Measurements from ENCODE around the gene CERKL.
"Not testable (repeated sequence)": the region's sequence is repeated elsewhere in the genome, so short reads cannot be mapped to it uniquely, and the experiment has no call there.

CERKL gene, protein sequence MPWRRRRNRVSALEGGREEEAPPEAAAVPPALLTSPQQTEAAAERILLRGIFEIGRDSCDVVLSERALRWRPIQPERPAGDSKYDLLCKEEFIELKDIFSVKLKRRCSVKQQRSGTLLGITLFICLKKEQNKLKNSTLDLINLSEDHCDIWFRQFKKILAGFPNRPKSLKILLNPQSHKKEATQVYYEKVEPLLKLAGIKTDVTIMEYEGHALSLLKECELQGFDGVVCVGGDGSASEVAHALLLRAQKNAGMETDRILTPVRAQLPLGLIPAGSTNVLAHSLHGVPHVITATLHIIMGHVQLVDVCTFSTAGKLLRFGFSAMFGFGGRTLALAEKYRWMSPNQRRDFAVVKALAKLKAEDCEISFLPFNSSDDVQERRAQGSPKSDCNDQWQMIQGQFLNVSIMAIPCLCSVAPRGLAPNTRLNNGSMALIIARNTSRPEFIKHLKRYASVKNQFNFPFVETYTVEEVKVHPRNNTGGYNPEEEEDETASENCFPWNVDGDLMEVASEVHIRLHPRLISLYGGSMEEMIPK

DNA sequence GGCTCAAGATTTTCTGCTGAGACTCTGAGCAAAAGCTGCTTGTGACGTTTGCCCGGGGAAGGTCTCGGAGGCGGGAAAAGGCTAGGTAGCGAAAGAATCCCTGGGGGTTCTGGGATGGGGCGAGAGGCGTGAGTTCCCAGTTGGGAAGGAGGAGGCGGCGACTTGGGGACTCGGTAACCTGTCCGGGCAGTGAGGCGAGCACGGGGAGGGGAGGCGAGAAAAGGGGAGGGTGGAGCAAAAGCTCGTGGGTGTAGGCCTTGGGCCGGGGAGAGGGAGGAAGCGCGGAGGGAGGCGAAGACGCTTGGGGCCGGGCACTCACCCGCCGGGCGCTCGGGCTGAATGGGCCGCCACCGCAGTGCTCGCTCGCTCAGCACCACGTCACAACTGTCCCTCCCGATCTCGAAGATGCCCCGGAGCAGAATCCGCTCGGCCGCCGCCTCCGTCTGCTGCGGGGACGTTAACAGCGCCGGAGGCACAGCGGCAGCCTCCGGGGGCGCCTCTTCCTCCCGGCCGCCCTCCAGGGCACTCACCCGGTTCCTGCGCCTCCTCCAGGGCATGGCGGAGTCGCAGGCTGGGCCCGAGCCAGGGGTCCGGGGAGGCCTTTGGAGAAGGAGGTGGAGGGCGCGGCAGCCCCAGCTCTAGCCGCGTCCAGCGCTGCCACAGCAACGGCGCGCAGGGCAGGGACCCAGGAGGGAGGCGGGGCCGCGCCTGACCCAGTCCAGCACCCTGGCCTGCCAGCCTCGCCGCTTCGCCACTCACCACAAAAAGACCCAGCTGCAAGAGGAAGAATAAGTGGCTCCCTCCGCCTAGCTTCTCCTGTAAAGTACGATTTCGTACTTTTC, at the start of gene CERKL:
TSS of gene CERKL (minus strand) at position 656 of the 842 bp plus-strand sequence. CDS start at position 557, 99 bp downstream.
- no peaks in the 10 kb centered on the region for H3K9me3 ChIP-seq (ENCODE audit: control insufficient read depth, insufficient read depth, low read length)
- no peak within 1 kb of the TSS for H3K27ac ChIP-seq (ENCODE audit: low read depth, low read length)
- no peaks in the 10 kb centered on the region for H4K20me1 ChIP-seq (ENCODE audit: control insufficient read depth, insufficient read depth, low read depth, low read length)
- no peaks in the 10 kb centered on the region for H3F3A ChIP-seq (ENCODE audit: control insufficient read depth, insufficient read depth)
- no peaks in the 10 kb centered on the region for H3K79me2 ChIP-seq (ENCODE audit: control insufficient read depth, low read length)
- no peaks in the 10 kb centered on the region for H3K27me3 ChIP-seq (ENCODE audit: control insufficient read depth, low read length)
- H3K36me3 ChIP-seq (ENCODE audit: control insufficient read depth, low read length) = no peaks in the 10 kb centered on the region
- H3K9me2 ChIP-seq (replicated peaks; ENCODE audit: control insufficient read depth, low read length) = no peaks in the 10 kb centered on the region
- peak within 1 kb of the TSS; percentile 44 for H3K4me2 ChIP-seq (ENCODE audit: low read length)
- H3K4me3 ChIP-seq (ENCODE audit: low read length) = peak within 1 kb of the TSS; percentile 39
- TF ChIP-seq CTCF (IDR thresholded peaks at IDR 0.05; ENCODE audit: low read depth, low read length, poor library complexity, severe bottlenecking) = no peak
- no peak for TF ChIP-seq EZH2phosphoT487 (IDR thresholded peaks at IDR 0.05; ENCODE audit: borderline replicate concordance, low read length)
- H3K4me1 ChIP-seq (ENCODE audit: control insufficient read depth, low read length) = peaks cover 8% of the 10 kb centered on the region

DNA sequence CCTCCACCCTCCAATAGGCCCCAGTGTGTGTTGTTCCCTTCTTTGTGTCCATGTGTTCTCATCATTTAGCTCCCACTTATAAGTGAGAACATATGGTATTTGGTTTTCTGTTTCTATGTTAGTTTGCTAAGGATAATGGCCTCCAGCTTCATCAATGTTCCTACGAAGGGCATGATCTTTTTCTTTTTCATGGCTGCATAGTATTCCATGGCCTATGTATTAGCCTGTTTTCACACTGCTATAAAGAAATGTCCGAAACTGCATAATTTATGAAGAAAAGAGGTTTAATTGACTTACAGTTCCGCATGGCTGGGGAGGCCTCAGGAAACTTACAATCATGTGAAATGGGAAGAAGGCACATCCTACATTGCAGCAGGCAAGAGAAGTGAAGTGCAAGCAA, 45.6 kb upstream of the CERKL start:
- not testable (repeated sequence) for H3K9me3 ChIP-seq (ENCODE audit: control insufficient read depth, insufficient read depth, low read length); H3F3A ChIP-seq (ENCODE audit: control insufficient read depth, insufficient read depth); H3K79me2 ChIP-seq (ENCODE audit: control insufficient read depth, low read length); H3K27ac ChIP-seq (ENCODE audit: low read depth, low read length); H3K27me3 ChIP-seq (ENCODE audit: control insufficient read depth, low read length); H4K20me1 ChIP-seq (ENCODE audit: control insufficient read depth, insufficient read depth, low read depth, low read length); H3K36me3 ChIP-seq (ENCODE audit: control insufficient read depth, low read length); H3K4me2 ChIP-seq (ENCODE audit: low read length); H3K9me2 ChIP-seq (replicated peaks; ENCODE audit: control insufficient read depth, low read length); H3K4me3 ChIP-seq (ENCODE audit: low read length); H3K4me1 ChIP-seq (ENCODE audit: control insufficient read depth, low read length)

- Histone ChIP-seq H3K9me3 (ENCODE audit: control insufficient read depth, insufficient read depth, low read length) (peaks cover 2% of the 10 kb centered on the region; the same call in 1 of the 2 replicates), H3K27ac (ENCODE audit: low read depth, low read length) (no peak overlapping the region), H3K36me3 (ENCODE audit: control insufficient read depth, low read length) (no peaks in the 10 kb centered on the region), H3K27me3 (ENCODE audit: control insufficient read depth, low read length) (no peaks in the 10 kb centered on the region), H3K4me2 (ENCODE audit: low read length) (no peak overlapping the region), H4K20me1 (ENCODE audit: control insufficient read depth, insufficient read depth, low read depth, low read length) (no peaks in the 10 kb centered on the region), H3F3A (ENCODE audit: control insufficient read depth, insufficient read depth) (no peaks in the 10 kb centered on the region), H3K9me2 (replicated peaks; ENCODE audit: control insufficient read depth, low read length) (no peaks in the 10 kb centered on the region), H3K4me1 (ENCODE audit: control insufficient read depth, low read length) (peaks cover 9% of the 10 kb centered on the region; the same call in 1 of the 2 replicates), H3K4me3 (ENCODE audit: low read length) (no peak overlapping the region), H3K79me2 (ENCODE audit: control insufficient read depth, low read length) (no peaks in the 10 kb centered on the region)
- TF ChIP-seq EZH2phosphoT487 (IDR thresholded peaks at IDR 0.05; ENCODE audit: borderline replicate concordance, low read length) = no peak
- no peak for TF ChIP-seq CTCF (IDR thresholded peaks at IDR 0.05; ENCODE audit: low read depth, low read length, poor library complexity, severe bottlenecking)
These were observed 41.3 kb upstream of the CERKL start for GRCh38 chr2:181698223-181698622.
